IPS-NIHi11 (cell line): Measurements from ENCODE around the gene TMEM269.

Experiments
- DNase-seq: peaks from one replicate; pipeline ENCODE4 v3.0.0; 2012; ENCODE audit warnings: mixed read lengths, low spot score

Gene TMEM269

GRCh38 chr1:42848823-42849537 is 64.2 kb downstream of the TMEM269 start:
- DNase-seq: no peak

GRCh38 chr1:42849944-42850343 is 65.2 kb downstream of the TMEM269 start:
- no peak for DNase-seq
